Heart left ventricle (tissue), 16 donors: ENCODE measurements around the gene NGFR. TPM values are rescaled to one million over a fixed set of nuclear protein-coding genes. Genes with fewer than 3 reads are reported as not detected.

Source experiments
- ATAC-seq, 4 donors: fragments of 200-7000 bp; cut with Tn5 transposase; one replicate each; pipeline ENCODE4 v1.9.1; 2020 to 2022; ENCODE audit warnings: moderate library complexity in 4 of 4, mild to moderate bottlenecking in 3 of 4, moderate number of reproducible peaks in 1 of 4
- DNase-seq, 5 donors: peaks; one replicate each; pipeline ENCODE4 v3.0.0-alpha.2; 2020
- H3K27ac ChIP-seq, 12 donors: fragments of 200-600 bp; sonication (generic) in 4 of 12; one replicate each; pipeline versions ENCODE4 v1.5.0 to v1.8.0; 2016 to 2022; ENCODE audit warnings: mild to moderate bottlenecking in 2 of 12
- H3K27me3 ChIP-seq, 9 donors: fragments of 200-600 bp; sonication (generic) in 2 of 9; one replicate each; pipeline versions ENCODE4 v1.5.1 to v1.8.0; 2016 to 2022; ENCODE audit warnings: mild to moderate bottlenecking in 3 of 9
- H3K36me3 ChIP-seq, 9 donors: fragments of 200-600 bp; sonication (generic) in 2 of 9; one replicate each; pipeline versions ENCODE4 v1.5.0 to v1.8.0; 2018 to 2022; ENCODE audit warnings: mild to moderate bottlenecking in 2 of 9
- H3K4me1 ChIP-seq, 12 donors: fragments of 200-600 bp; sonication (generic) in 4 of 12; one replicate each; pipeline versions ENCODE4 v1.5.0 to v1.8.0; 2016 to 2022; ENCODE audit warnings: mild to moderate bottlenecking in 3 of 12
- H3K4me3 ChIP-seq, 12 donors: fragments of 200-600 bp; sonication (generic) in 4 of 12; one replicate each; pipeline versions ENCODE4 v1.5.0 to v1.8.0; 2017 to 2022; ENCODE audit warnings: mild to moderate bottlenecking in 9 of 12, moderate library complexity in 4 of 12
- H3K9me3 ChIP-seq, 12 donors: fragments of 200-600 bp; sonication (generic) in 4 of 12; one replicate each; pipeline versions ENCODE4 v1.5.0 to v1.8.0; 2016 to 2022; ENCODE audit warnings: mild to moderate bottlenecking in 1 of 12
- POLR2A ChIP-seq, 2 donors: fragments of 450-650 bp; IDR thresholded peaks; one replicate each; pipeline ENCODE4 v1.6.1; 2017; ENCODE audit warnings: antibody characterized with exemption in 2 of 2, mild to moderate bottlenecking in 2 of 2, moderate library complexity in 2 of 2
- WGBS, 4 donors: extraction: QIAGEN DNeasy Blood & Tissue Kit in 2 of 4; methylation state at CpG; one replicate each; pipeline versions ENCODE4 v1.1.5 to v1.1.7; 2013 to 2018; 5-methylcytosine and 5-hydroxymethylcytosine counted together
- intact Hi-C, 10 donors: fragments of 100-400 bp; cut with DNase I; formaldehyde crosslinking; loops; one replicate each; pipeline versions ENCODE4 v1.11.1 to v1.14.2; 2022
- polyA plus RNA-seq, 2 donors: library from polyadenylated mRNA; stranded (reverse); fragments of 200-250 nt; gene quantifications; one replicate each; pipeline ENCODE4 v1.2.3, GENCODE V29; 2013
- total RNA-seq, 9 donors: library from RNA; depleted of rRNA in 2 of 9; stranded (reverse); fragments of >200 nt in 2 of 9; fragmentation: NEBNext Ultra II Directional in 3 of 9; extraction: Animal tissue kit (Norgen Biotek cat#: 25700) in 3 of 9; gene quantifications; one replicate each; pipeline versions ENCODE4 v1.1.0 to v1.2.4, GENCODE V29; 2016 to 2023
- TF ChIP-seq, protein P1 (sequence below), 12 donors: fragments of 200-600 bp; sonication (generic) in 4 of 12; IDR thresholded peaks; one replicate each; pipeline versions ENCODE4 v1.5.0 to v1.8.0; 2018 to 2022; ENCODE audit warnings: antibody characterized with exemption in 12 of 12, mild to moderate bottlenecking in 5 of 12
- donor health status: ischemic (EF 13 %, LVEDD 7.1; RV severe dilation, severe dysfunction).
- donor health status: healthy with polysubstance abuse.
- donor health status: DM: no; HTN: yes; CAD: no.
- donor health status: DM: no; HTN: no; CAD: no.
- donor health status: ischemic (EF 25% LVEDD 6.9; RV normal size, moderate dysfunction).
- donor health status: ischemic (EF 25% LVEDD 5.7; RV mildly dilated, moderate dysfunction).
- donor health status: healthy.
- donor health status: DM: yes; HTN: yes; CAD: no.
- donor health status: ischemic (EF 35%, LVEDD 5.7; RV mildly dilated, moderate dysfunction).
- donor health status: nonischemic (EF 11% LVEDD 7.7; RV severe dilation, severe dysfunction).
- donor health status: DM: yes; HTN: yes; CAD: no.
- donor health status: PGD.
- donor health status: ischemic (EF 29% LVEDD 5.4; RV normal size, mild dysfunction).
- donor health status: nonischemic (EF 23%, LVEDD 6.1; RV moderate dilation, normal function).

NGFR gene
- total and polyA plus RNA-seq, 11 donors = 2.3 to 16.8 (median 6.2) TPM

GRCh38 chr17:49548051-49548505 lies 53.0 kb downstream of the NGFR start:
- DNase-seq (peak in 2 of 5 donors; percentile 67 to 81), ATAC-seq (peak; percentile 23 to 84 (median 43))
- H3K4me3 ChIP-seq = no peak overlapping the region
- H3K27me3 ChIP-seq = no peaks in the 10 kb centered on the region
- WGBS, 4 donors = 53 to 68% (median 60%) methylated on average over 10 to 12 of the region's 12 CpGs
- intact Hi-C loops = loop anchor here in 4 of 10 donors (2.0 to 5.0 kb wide), 3 partner anchors 51 to 111 kb away; partner anchors contain the start of gene NGFR (in 1 of the 4)
- H3K4me1 ChIP-seq = peaks cover 0 to 17% (median 5%) of the 10 kb centered on the region in 12 donors
- no peaks in the 10 kb centered on the region for H3K9me3 ChIP-seq
- H3K36me3 ChIP-seq = no peaks in the 10 kb centered on the region
- peak overlapping the region in 3 of 12 donors; percentile 18 to 49 (median 34) for H3K27ac ChIP-seq
- no peak for TF ChIP-seq POLR2A (IDR thresholded peaks at IDR 0.05)
- TF ChIP-seq, protein P1, sequence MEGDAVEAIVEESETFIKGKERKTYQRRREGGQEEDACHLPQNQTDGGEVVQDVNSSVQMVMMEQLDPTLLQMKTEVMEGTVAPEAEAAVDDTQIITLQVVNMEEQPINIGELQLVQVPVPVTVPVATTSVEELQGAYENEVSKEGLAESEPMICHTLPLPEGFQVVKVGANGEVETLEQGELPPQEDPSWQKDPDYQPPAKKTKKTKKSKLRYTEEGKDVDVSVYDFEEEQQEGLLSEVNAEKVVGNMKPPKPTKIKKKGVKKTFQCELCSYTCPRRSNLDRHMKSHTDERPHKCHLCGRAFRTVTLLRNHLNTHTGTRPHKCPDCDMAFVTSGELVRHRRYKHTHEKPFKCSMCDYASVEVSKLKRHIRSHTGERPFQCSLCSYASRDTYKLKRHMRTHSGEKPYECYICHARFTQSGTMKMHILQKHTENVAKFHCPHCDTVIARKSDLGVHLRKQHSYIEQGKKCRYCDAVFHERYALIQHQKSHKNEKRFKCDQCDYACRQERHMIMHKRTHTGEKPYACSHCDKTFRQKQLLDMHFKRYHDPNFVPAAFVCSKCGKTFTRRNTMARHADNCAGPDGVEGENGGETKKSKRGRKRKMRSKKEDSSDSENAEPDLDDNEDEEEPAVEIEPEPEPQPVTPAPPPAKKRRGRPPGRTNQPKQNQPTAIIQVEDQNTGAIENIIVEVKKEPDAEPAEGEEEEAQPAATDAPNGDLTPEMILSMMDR (IDR thresholded peaks at IDR 0.05) = no peak

DNA sequence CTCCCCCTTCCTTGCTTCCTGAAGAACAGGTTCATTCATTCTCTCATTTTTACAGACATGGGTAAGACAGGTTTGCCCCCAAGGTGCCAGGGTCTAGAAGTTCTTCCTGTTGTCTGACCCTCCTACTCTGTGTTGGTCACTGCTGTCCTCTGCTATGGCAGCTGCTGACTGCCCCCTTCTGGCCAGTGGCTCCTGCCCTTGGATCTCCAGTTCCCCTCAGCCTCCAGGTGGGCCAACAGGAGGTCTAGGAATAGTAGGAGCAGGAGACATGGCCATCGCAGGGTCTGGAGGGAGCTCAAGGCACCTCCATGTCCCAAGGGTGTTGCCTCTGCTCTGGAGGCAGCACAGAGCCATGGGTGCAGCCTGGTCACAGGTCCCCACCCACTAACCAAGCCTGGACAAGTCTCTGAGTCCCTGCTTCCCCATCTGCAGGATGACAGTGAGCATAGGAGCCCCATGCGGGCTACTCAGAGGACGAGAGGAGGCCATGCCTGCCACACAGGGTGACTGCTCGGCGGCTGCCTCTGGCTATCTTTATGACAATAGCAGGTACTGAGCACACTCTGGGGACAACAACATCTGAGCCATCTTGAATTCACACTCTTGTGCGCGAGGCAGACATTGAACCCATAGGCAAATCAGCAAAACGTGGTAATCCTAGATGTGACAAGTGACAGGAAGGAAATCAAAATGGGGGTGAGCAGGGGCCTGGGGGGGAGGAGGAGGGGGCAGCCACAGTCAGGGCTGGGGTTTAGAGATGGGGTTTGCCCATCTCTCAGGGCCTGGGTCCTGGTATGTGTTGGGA lies 53.6 kb downstream of the NGFR start:
- H3K4me1 ChIP-seq = peaks cover 0 to 17% (median 5%) of the 10 kb centered on the region in 12 donors
- no peak overlapping the region for H3K4me3 ChIP-seq
- H3K36me3 ChIP-seq = no peaks in the 10 kb centered on the region
- 65 to 85% (median 78%) methylated on average over 3 to 8 of the region's 8 CpGs for WGBS, 4 donors
- intact Hi-C loops = loop anchor here in 4 of 10 donors (2.0 to 5.0 kb wide), 3 partner anchors 51 to 111 kb away; partner anchors contain the start of gene NGFR (in 1 of the 4)
- ATAC-seq = peak; percentile 37 to 77 (median 63)
- no peak overlapping the region for H3K27ac ChIP-seq
- no peaks in the 10 kb centered on the region for H3K27me3 ChIP-seq
- DNase-seq = peak in 2 of 5 donors; percentile 57 to 64
- TF ChIP-seq, protein P1 (IDR thresholded peaks at IDR 0.05) = peak; percentile 37 to 71 (median 59)
- no peak for TF ChIP-seq POLR2A (IDR thresholded peaks at IDR 0.05)
- no peaks in the 10 kb centered on the region for H3K9me3 ChIP-seq

- ATAC-seq (no peak), DNase-seq (no peak)
- Histone ChIP-seq H3K4me3 (no peak overlapping the region), H3K27ac (no peak overlapping the region), H3K36me3 (no peaks in the 10 kb centered on the region), H3K9me3 (no peaks in the 10 kb centered on the region), H3K27me3 (no peaks in the 10 kb centered on the region), H3K4me1 (peaks cover 0 to 17% (median 5%) of the 10 kb centered on the region in 12 donors)
- TF ChIP-seq, protein P1 (IDR thresholded peaks at IDR 0.05) = no peak
- TF ChIP-seq POLR2A (IDR thresholded peaks at IDR 0.05) = no peak
- intact Hi-C loops = loop anchor here in 4 of 10 donors (2.0 to 5.0 kb wide), 3 partner anchors 52 to 112 kb away; partner anchors contain the start of gene NGFR (in 1 of the 4)
- 93 to 94% (median 93%) methylated on average over 6 of the region's 6 CpGs for WGBS, 4 donors
Observed at GRCh38 chr17:49549311-49549605, 54.2 kb downstream of the NGFR start.
